ENCODE data around the gene P4HA2. TPM values are rescaled to one million over a fixed set of nuclear protein-coding genes. Genes with fewer than 3 reads are reported as not detected.

The P4HA2 gene
- total RNA-seq, 3 donors from 2014 or later: 21.8 to 34.8 (median 26.2) TPM

DNA sequence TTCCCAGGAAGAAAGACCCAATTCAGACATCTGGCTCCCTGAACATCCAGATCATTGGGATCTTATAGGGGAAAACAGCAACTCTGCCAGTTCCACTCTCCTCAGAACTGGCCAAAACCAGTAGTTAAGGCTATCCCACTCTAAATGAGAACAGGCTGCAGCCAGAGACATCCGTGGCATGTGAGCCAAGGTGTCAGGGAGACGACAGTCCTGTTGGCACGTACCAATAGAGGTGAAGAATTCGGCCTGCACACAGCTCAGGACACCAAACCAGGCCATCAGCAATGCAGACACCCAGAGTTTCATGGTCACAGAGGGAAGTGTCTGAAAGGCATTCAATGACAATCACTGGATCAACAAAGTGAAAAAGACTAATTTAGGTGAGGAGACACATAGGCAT lies 9.3 kb downstream of the P4HA2 start:
- DNase-seq (ENCODE audit: low spot score in 2 of 2): no peak
- no peak overlapping the region for H3K4me3 ChIP-seq
- H3K27me3 ChIP-seq: no peaks in the 10 kb centered on the region
- no peak overlapping the region for H3K27ac ChIP-seq
- H3K36me3 ChIP-seq: no peaks in the 10 kb centered on the region
- TF ChIP-seq CTCF (IDR thresholded peaks at IDR 0.05) (no peak), POLR2AphosphoS5 (IDR thresholded peaks at IDR 0.05) (no peak), POLR2A (IDR thresholded peaks at IDR 0.05) (no peak)
- no peaks in the 10 kb centered on the region for H3K9me3 ChIP-seq
- no peaks in the 10 kb centered on the region for H3K4me1 ChIP-seq
- intact Hi-C loops (cut with DNase I; ENCODE audit: low total_unique reads): no loop called here

DNA sequence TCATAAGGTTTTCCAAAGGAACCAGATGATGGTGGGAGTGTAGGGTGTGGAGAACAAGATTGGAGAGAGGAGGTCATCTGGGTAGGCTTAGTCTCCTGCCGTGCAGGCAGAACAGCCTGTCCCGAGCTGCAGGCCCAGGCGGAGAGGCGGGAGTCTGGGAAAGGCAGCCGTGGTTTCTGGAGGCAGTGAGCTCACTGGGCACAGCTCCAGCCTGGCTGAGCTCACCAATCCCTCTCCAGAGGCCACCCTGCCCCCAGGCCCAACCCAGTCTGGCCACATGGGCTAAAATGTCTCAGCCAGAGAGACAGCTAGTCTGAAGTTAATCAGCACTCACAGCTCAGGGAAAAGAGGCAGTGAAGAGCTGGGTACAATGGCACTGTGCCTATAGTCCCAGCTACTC lies 12.3 kb downstream of the P4HA2 start:
- intact Hi-C loops (cut with DNase I; ENCODE audit: low total_unique reads): no loop called here
- Histone ChIP-seq H3K9me3 (no peaks in the 10 kb centered on the region), H3K27ac (peak overlapping the region; percentile 87 to 88), H3K4me3 (no peak overlapping the region), H3K27me3 (no peaks in the 10 kb centered on the region), H3K36me3 (no peaks in the 10 kb centered on the region), H3K4me1 (no peaks in the 10 kb centered on the region)
- TF ChIP-seq POLR2AphosphoS5 (IDR thresholded peaks at IDR 0.05): peak; percentile 39 to 74 (median 61)
- TF ChIP-seq POLR2A (IDR thresholded peaks at IDR 0.05): no peak
- TF ChIP-seq CTCF (IDR thresholded peaks at IDR 0.05): no peak
- peak; percentile 93 to 94 for DNase-seq (ENCODE audit: low spot score in 2 of 2)

DNA sequence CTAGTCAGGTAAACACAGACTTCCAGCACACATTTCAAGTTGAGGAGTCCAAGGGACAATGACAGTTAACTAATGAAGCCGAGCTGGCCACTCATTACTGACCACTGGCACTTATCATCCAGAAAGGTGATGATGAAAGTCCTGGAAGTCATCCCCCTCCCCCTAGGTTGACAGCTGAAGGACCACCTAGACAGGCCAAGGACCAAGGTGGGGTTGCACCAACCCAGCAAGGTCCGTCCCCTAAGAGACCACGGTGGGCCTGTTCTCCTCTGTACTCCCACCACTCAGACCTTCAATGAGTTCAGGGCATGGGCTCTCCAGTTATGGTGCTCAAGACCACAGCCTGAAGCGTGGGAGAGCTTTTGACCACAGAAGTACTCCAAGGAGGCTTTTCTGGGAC lies 13.2 kb downstream of the P4HA2 start:
- TF ChIP-seq POLR2AphosphoS5 (IDR thresholded peaks at IDR 0.05): no peak
- no peak for TF ChIP-seq POLR2A (IDR thresholded peaks at IDR 0.05)
- no peak for TF ChIP-seq CTCF (IDR thresholded peaks at IDR 0.05)
- H3K9me3 ChIP-seq: no peaks in the 10 kb centered on the region
- peak overlapping the region; percentile 87 to 88 for H3K27ac ChIP-seq
- H3K27me3 ChIP-seq: no peaks in the 10 kb centered on the region
- intact Hi-C loops (cut with DNase I; ENCODE audit: low total_unique reads): no loop called here
- H3K36me3 ChIP-seq: no peaks in the 10 kb centered on the region
- H3K4me3 ChIP-seq: no peak overlapping the region
- H3K4me1 ChIP-seq: no peaks in the 10 kb centered on the region
- DNase-seq (ENCODE audit: low spot score in 2 of 2): no peak

DNA sequence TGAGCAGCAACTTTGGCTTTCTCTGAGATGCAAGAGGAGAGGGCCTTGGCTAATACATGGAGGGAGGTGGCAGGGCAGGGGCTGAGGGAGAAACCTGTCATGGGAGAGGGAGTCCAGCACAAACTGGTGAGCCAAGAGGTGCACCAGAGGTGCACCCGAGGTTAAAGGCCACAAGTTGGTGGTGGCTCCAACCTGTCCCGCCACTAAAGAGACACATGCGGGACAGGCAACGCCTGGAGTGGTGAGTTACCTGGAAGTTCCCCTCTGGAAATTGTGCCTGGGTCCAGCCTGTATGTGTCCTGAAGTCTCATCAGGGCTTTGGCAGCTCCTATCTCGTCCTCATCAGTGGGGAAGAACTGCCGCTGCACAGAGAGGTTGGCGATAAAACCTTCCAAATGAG lies 14.0 kb downstream of the P4HA2 start:
- Histone ChIP-seq H3K4me3 (no peak overlapping the region), H3K27ac (no peak overlapping the region), H3K9me3 (no peaks in the 10 kb centered on the region), H3K27me3 (no peaks in the 10 kb centered on the region), H3K36me3 (no peaks in the 10 kb centered on the region), H3K4me1 (no peaks in the 10 kb centered on the region)
- intact Hi-C loops (cut with DNase I; ENCODE audit: low total_unique reads): no loop called here
- DNase-seq (ENCODE audit: low spot score in 2 of 2): no peak
- TF ChIP-seq CTCF (IDR thresholded peaks at IDR 0.05): no peak
- no peak for TF ChIP-seq POLR2AphosphoS5 (IDR thresholded peaks at IDR 0.05)
- TF ChIP-seq POLR2A (IDR thresholded peaks at IDR 0.05): no peak

- H3K27me3 ChIP-seq: no peaks in the 10 kb centered on the region
- H3K9me3 ChIP-seq: no peaks in the 10 kb centered on the region
- H3K4me1 ChIP-seq: no peaks in the 10 kb centered on the region
- no peak for DNase-seq (ENCODE audit: low spot score in 2 of 2)
- TF ChIP-seq POLR2AphosphoS5 (IDR thresholded peaks at IDR 0.05) (no peak), CTCF (IDR thresholded peaks at IDR 0.05) (no peak), POLR2A (IDR thresholded peaks at IDR 0.05) (no peak)
- no peak overlapping the region for H3K4me3 ChIP-seq
- H3K27ac ChIP-seq: no peak overlapping the region
- intact Hi-C loops (cut with DNase I; ENCODE audit: low total_unique reads): no loop called here
- no peaks in the 10 kb centered on the region for H3K36me3 ChIP-seq
These were observed 15.9 kb downstream of the P4HA2 start for GRCh38 chr5:132211787-132212186.
